Endothelial cell (in vitro differentiated cells): Measurements from ENCODE around the gene GPR107. TPM values are rescaled to one million over a fixed set of nuclear protein-coding genes. Genes with fewer than 3 reads are reported as not detected.

Experiments
- DNase-seq: peaks from one replicate; pipeline ENCODE4 v3.0.0; 2021; ENCODE audit warnings: low spot score
- H3K27ac Mint-ChIP-seq: one replicate; pipeline ENCODE4 v1.8.0; 2021; ENCODE audit warnings: mixed read lengths, inconsistent platforms; ENCODE audit not compliant: unreplicated experiment
- H3K27me3 Mint-ChIP-seq: one replicate; pipeline ENCODE4 v1.8.0; 2021; ENCODE audit warnings: mild to moderate bottlenecking, moderate library complexity, mixed read lengths, inconsistent platforms; ENCODE audit not compliant: unreplicated experiment
- H3K36me3 Mint-ChIP-seq: one replicate; pipeline ENCODE4 v1.8.0; 2021; ENCODE audit warnings: mild to moderate bottlenecking, low read depth, mixed read lengths, inconsistent platforms; ENCODE audit not compliant: unreplicated experiment
- H3K4me1 Mint-ChIP-seq: one replicate; pipeline ENCODE4 v1.8.0; 2021; ENCODE audit warnings: mild to moderate bottlenecking, mixed read lengths, inconsistent platforms; ENCODE audit not compliant: unreplicated experiment
- H3K4me3 Mint-ChIP-seq: one replicate; pipeline ENCODE4 v1.8.0; 2021; ENCODE audit warnings: mild to moderate bottlenecking, mixed read lengths, inconsistent platforms; ENCODE audit not compliant: unreplicated experiment
- H3K9me3 Mint-ChIP-seq: one replicate; pipeline ENCODE4 v1.8.0; 2021; ENCODE audit warnings: mixed read lengths, inconsistent platforms; ENCODE audit not compliant: unreplicated experiment
- CTCF ChIP-seq: fragments of 200-600 bp; sonication (generic); IDR thresholded peaks from one replicate; pipeline ENCODE4 v1.5.0; 2021; ENCODE audit warnings: antibody characterized with exemption; ENCODE audit not compliant: unreplicated experiment
- total RNA-seq: library from RNA; stranded (reverse); fragmentation: NEBNext Ultra II Directional; extraction: Animal tissue kit (Norgen Biotek cat#: 25700); gene quantifications from one replicate; pipeline ENCODE4 v1.2.1, GENCODE V29; 2021; ENCODE audit not compliant: unreplicated experiment

Gene GPR107
- total RNA-seq, 1 donor from 2014 or later, result 63.5 TPM

DNA sequence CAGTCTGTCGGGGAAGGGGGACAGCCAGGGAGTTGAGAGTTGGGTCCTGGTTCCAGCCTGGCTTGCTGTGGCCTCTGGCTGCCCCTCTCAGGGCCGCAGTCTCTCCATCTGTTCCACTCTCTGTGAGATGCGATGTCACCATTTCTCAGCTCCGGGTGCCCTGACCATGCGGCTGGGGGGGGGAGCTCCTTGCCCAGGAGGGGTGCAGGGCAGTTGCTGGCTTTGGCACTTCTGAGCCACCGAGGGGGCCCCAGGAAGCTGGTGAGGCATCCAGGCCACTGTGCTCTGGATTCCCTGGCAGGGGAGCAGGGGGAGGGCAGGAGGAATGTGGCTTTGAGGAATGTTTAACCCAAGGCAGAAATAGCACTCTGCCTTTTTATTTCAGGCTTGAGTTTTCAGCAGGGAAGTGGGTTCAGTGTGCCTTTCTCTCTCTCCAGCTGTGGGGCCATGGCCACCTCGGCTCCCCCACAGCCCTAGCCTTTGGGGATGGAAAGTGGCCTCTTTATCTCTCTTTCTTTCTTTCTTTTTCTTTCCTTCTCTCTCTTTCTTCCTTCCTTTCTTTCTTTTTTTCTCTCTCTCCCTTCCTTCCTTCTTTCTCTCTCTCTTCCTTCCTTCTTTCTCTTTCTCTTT is 129.5 kb downstream of the GPR107 start:
- Mint-ChIP-seq H3K4me3 (no peak overlapping the region), H3K27ac (peak overlapping the region; percentile 67), H3K4me1 (peaks cover 13% of the 10 kb centered on the region), H3K36me3 (peaks cover 4% of the 10 kb centered on the region), H3K27me3 (peaks cover 4% of the 10 kb centered on the region), H3K9me3 (no peaks in the 10 kb centered on the region)
- no peak for DNase-seq
- no peak for TF ChIP-seq CTCF

GRCh38 chr9:130185017-130185416 is 131.3 kb downstream of the GPR107 start:
- Mint-ChIP-seq H3K4me3 (no peak overlapping the region), H3K27me3 (peaks cover 4% of the 10 kb centered on the region), H3K27ac (no peak overlapping the region), H3K9me3 (no peaks in the 10 kb centered on the region), H3K4me1 (peaks cover 15% of the 10 kb centered on the region), H3K36me3 (peaks cover 4% of the 10 kb centered on the region)
- no peak for TF ChIP-seq CTCF
- DNase-seq, result no peak

DNA sequence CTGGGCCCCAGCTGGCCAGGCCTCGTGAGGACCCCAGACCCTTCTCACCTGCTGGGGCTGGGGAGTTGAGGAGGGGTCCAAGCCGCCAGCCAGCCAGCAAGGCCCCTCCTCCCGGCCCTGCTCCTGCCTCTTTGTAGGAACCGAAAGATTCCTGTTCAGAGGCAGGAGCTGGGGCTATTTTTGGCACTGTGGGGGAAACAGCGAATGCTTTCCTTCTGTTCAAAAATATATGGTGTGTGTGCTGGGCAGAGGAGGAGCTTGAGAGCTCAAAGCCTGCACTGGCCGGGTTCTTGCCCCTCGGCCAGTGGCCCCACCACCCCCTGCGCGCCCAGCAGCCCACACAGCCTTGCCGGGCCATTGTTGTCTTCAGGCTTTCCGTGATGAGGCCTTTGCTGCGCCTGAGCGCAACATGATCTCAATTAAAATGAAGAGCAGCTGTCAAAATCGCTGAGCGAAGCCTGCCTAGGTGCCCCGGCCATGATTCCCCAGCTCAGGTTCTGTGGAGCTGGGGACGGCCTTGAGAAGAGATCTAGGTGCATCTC is 131.9 kb downstream of the GPR107 start:
- peaks cover 15% of the 10 kb centered on the region for H3K4me1 Mint-ChIP-seq
- peaks cover 4% of the 10 kb centered on the region for H3K27me3 Mint-ChIP-seq
- no peak overlapping the region for H3K4me3 Mint-ChIP-seq
- no peak for DNase-seq
- no peak overlapping the region for H3K27ac Mint-ChIP-seq
- TF ChIP-seq CTCF, result no peak
- peaks cover 4% of the 10 kb centered on the region for H3K36me3 Mint-ChIP-seq
- no peaks in the 10 kb centered on the region for H3K9me3 Mint-ChIP-seq

GRCh38 chr9:130186051-130186450 is 132.3 kb downstream of the GPR107 start:
- Mint-ChIP-seq H3K4me1 (peaks cover 15% of the 10 kb centered on the region), H3K27ac (no peak overlapping the region), H3K27me3 (peaks cover 6% of the 10 kb centered on the region), H3K9me3 (no peaks in the 10 kb centered on the region), H3K36me3 (peaks cover 4% of the 10 kb centered on the region), H3K4me3 (no peak overlapping the region)
- no peak for TF ChIP-seq CTCF
- DNase-seq, result no peak

- Mint-ChIP-seq H3K4me1 (peaks cover 15% of the 10 kb centered on the region), H3K9me3 (no peaks in the 10 kb centered on the region), H3K36me3 (peaks cover 4% of the 10 kb centered on the region), H3K27me3 (peaks cover 7% of the 10 kb centered on the region), H3K27ac (no peak overlapping the region), H3K4me3 (no peak overlapping the region)
- TF ChIP-seq CTCF, result no peak
- no peak for DNase-seq
These were observed 133.3 kb downstream of the GPR107 start for GRCh38 chr9:130186839-130187522.
